ENCODE data around the gene CSTPP1. TPM values are rescaled to one million over a fixed set of nuclear protein-coding genes. Genes with fewer than 3 reads are reported as not detected.

Gene CSTPP1
- total RNA-seq, 1 donor from 2014 or later = 32.7 TPM

DNA sequence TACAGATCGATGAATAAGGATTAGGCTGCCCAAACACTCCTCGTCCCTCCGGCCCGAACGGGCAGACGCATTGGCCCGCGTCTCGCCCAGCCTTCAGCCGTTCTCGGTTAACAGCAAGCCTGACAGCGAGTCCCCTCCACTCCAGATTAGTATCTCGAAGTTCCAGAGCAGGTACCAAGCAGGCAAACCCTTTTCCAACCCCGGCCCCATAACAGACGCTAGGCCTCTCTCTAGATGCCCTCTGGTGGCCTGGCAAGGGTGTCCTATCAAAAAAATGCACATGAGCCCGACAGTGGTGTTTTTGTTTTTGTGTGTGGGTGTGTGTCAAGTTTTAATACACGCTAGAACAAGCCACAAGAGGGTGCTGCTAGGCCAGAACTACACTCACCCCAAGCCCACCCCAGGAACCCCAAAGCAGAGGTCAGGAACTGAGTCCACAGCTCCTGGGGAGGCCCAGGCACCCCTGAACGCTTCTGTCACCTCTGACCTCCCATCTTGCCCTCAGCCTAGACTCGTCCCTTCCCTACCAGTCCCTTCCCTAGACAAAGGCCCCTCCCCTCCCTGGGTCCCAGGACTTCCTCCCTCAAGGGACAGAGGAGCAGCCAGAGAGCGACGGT lies 240.8 kb downstream of the CSTPP1 start:
- Mint-ChIP-seq H3K36me3 (peaks cover 8% of the 10 kb centered on the region), H3K4me3 (peak overlapping the region; percentile 97), H3K9me3 (no peaks in the 10 kb centered on the region), H3K27ac (peak overlapping the region; percentile 99), H3K27me3 (ENCODE audit: insufficient read depth, low read depth) (no peaks in the 10 kb centered on the region), H3K4me1 (peaks cover 19% of the 10 kb centered on the region)
- Histone ChIP-seq H3K27ac (peak overlapping the region; percentile 89), H3K9me3 (ENCODE audit: low read depth) (no peaks in the 10 kb centered on the region), H3F3A (ENCODE audit: low read depth) (peaks cover 12% of the 10 kb centered on the region), H3K4me1 (peaks cover 10% of the 10 kb centered on the region), H3K4me3 (peak overlapping the region; percentile 87), H3K9ac (peak overlapping the region; percentile 28), H3K79me2 (ENCODE audit: low read depth) (peaks cover 41% of the 10 kb centered on the region), H3K4me2 (peak overlapping the region; percentile 76), H4K20me1 (ENCODE audit: low read depth) (peaks cover 29% of the 10 kb centered on the region), H2AFZ (replicated peaks) (peak overlapping the region; percentile 77), H3K36me3 (no peaks in the 10 kb centered on the region), H3K27me3 (no peaks in the 10 kb centered on the region)
- TF ChIP-seq EZH2 (IDR thresholded peaks at IDR 0.05) (peak; percentile 22), EZH2phosphoT487 (IDR thresholded peaks at IDR 0.05) (no peak)
- TF ChIP-seq, protein P1, sequence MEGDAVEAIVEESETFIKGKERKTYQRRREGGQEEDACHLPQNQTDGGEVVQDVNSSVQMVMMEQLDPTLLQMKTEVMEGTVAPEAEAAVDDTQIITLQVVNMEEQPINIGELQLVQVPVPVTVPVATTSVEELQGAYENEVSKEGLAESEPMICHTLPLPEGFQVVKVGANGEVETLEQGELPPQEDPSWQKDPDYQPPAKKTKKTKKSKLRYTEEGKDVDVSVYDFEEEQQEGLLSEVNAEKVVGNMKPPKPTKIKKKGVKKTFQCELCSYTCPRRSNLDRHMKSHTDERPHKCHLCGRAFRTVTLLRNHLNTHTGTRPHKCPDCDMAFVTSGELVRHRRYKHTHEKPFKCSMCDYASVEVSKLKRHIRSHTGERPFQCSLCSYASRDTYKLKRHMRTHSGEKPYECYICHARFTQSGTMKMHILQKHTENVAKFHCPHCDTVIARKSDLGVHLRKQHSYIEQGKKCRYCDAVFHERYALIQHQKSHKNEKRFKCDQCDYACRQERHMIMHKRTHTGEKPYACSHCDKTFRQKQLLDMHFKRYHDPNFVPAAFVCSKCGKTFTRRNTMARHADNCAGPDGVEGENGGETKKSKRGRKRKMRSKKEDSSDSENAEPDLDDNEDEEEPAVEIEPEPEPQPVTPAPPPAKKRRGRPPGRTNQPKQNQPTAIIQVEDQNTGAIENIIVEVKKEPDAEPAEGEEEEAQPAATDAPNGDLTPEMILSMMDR (IDR thresholded peaks at IDR 0.05) = peak; percentile 60
- peak; percentile 85 for DNase-seq (ENCODE audit: low spot score)

DNA sequence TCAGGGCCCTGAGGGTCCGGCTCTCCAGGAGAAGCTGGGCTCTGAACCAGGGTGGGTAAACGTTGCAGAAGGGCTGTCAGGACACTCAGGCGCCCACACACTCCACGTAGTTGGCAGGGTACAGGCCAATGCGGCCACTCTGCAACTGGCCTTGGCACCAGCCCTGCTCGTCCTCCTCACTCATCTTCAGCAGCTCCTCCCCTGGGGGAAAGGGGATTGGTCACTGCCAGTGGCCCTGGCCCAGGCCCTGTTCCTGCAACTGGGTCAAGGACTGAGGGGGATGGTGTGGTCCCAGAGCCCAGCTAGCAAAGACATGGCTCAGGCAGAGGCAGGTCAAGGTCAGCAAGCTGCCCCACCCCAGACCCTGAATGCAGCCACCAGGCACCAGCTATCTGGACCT lies 241.3 kb downstream of the CSTPP1 start:
- Mint-ChIP-seq H3K4me3 (peak overlapping the region; percentile 97), H3K9me3 (no peaks in the 10 kb centered on the region), H3K36me3 (peaks cover 6% of the 10 kb centered on the region), H3K27me3 (ENCODE audit: insufficient read depth, low read depth) (no peaks in the 10 kb centered on the region), H3K27ac (peak overlapping the region; percentile 99), H3K4me1 (peaks cover 19% of the 10 kb centered on the region)
- Histone ChIP-seq H3K4me3 (no peak overlapping the region), H3K79me2 (ENCODE audit: low read depth) (peaks cover 36% of the 10 kb centered on the region), H3K27me3 (no peaks in the 10 kb centered on the region), H4K20me1 (ENCODE audit: low read depth) (peaks cover 24% of the 10 kb centered on the region), H3K9me3 (ENCODE audit: low read depth) (no peaks in the 10 kb centered on the region), H2AFZ (replicated peaks) (peak overlapping the region; percentile 77), H3K4me2 (peak overlapping the region; percentile 76), H3K27ac (no peak overlapping the region), H3K36me3 (no peaks in the 10 kb centered on the region), H3F3A (ENCODE audit: low read depth) (peaks cover 12% of the 10 kb centered on the region), H3K9ac (no peak overlapping the region), H3K4me1 (peaks cover 10% of the 10 kb centered on the region)
- TF ChIP-seq, protein P1 (IDR thresholded peaks at IDR 0.05) = no peak
- TF ChIP-seq EZH2 (IDR thresholded peaks at IDR 0.05) (no peak), EZH2phosphoT487 (IDR thresholded peaks at IDR 0.05) (no peak)
- no peak for DNase-seq (ENCODE audit: low spot score)

- Mint-ChIP-seq H3K9me3 (no peaks in the 10 kb centered on the region), H3K27ac (no peak overlapping the region), H3K27me3 (ENCODE audit: insufficient read depth, low read depth) (no peaks in the 10 kb centered on the region), H3K36me3 (peaks cover 4% of the 10 kb centered on the region), H3K4me1 (peaks cover 19% of the 10 kb centered on the region), H3K4me3 (no peak overlapping the region)
- Histone ChIP-seq H4K20me1 (ENCODE audit: low read depth) (peaks cover 19% of the 10 kb centered on the region), H3K27me3 (no peaks in the 10 kb centered on the region), H3F3A (ENCODE audit: low read depth) (peaks cover 12% of the 10 kb centered on the region), H3K4me2 (no peak overlapping the region), H2AFZ (replicated peaks) (no peak overlapping the region), H3K9ac (no peak overlapping the region), H3K27ac (no peak overlapping the region), H3K36me3 (no peaks in the 10 kb centered on the region), H3K9me3 (ENCODE audit: low read depth) (no peaks in the 10 kb centered on the region), H3K4me3 (no peak overlapping the region), H3K4me1 (peaks cover 10% of the 10 kb centered on the region), H3K79me2 (ENCODE audit: low read depth) (peaks cover 31% of the 10 kb centered on the region)
- TF ChIP-seq, protein P1 (IDR thresholded peaks at IDR 0.05) = no peak
- no peak for TF ChIP-seq EZH2phosphoT487 (IDR thresholded peaks at IDR 0.05)
- DNase-seq (ENCODE audit: low spot score) = no peak
These were observed 241.8 kb downstream of the CSTPP1 start for GRCh38 chr11:47178316-47178715.
